Measurements from ENCODE around the gene FAM53B.

Gene FAM53B

DNA sequence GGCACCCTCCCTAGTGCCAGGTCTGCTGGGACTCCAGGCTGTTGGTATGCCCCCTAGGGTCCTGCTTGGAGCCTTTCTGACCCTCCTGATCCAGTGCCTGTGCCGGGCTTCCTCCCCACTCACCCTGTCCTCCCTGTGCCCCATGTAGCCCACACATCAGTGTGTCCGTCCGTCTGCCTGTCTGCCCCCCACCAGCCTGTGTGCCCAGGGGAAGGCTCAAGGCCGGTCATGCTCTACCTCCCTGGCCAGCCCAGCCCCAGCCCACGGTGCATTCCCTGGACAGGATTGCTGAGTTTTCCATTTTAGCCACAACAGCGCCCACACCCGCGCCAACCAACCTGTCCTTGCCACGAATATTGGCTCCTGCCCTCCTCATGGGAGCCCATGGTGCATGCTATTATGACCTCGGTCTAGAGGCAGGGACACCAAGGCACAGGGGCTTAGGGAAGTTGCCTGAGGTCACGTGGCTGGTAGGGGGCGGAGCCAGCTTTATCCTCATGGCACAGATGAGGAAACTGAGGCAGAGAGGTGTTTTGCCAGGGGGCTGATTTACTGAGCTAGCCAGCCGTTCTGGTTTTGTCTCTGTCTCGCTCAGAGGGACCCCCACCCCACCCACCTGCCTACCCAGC, 136.0 kb downstream of the FAM53B start:
- no peak overlapping the region for H3K4me2 ChIP-seq (ENCODE audit: low read length, poor library complexity, severe bottlenecking)
- H3K27ac ChIP-seq (ENCODE audit: low read length, poor library complexity, severe bottlenecking): no peak overlapping the region
- no peak overlapping the region for H3K4ac ChIP-seq (ENCODE audit: low read depth in 1 of 2, low read length in 2 of 2)
- no peak overlapping the region for H4K91ac ChIP-seq (ENCODE audit: low read length)
- H2BK15ac ChIP-seq (ENCODE audit: low read depth, poor library complexity, severe bottlenecking): no peak overlapping the region
- no peaks in the 10 kb centered on the region for H3K36me3 ChIP-seq (ENCODE audit: control insufficient read depth in 1 of 2, insufficient read depth in 2 of 2, low read depth in 1 of 2, low read length in 2 of 2)
- H3K9me3 ChIP-seq (ENCODE audit: control insufficient read depth, low read length): no peaks in the 10 kb centered on the region
- no peak for DNase-seq
- H2BK12ac ChIP-seq (ENCODE audit: low read length in 2 of 2): no peak overlapping the region
- no peak overlapping the region for H2AFZ ChIP-seq (ENCODE audit: low read depth, low read length)
- 94% methylated on average over 14 of the region's 14 CpGs for WGBS
- no peak overlapping the region for H3K9ac ChIP-seq (ENCODE audit: low read length)
- H3K4me3 ChIP-seq (ENCODE audit: insufficient read depth in 1 of 2, low read depth in 1 of 2, low read length in 2 of 2): no peak overlapping the region
- no peaks in the 10 kb centered on the region for H3K27me3 ChIP-seq (ENCODE audit: control insufficient read depth in 1 of 2, insufficient read depth in 1 of 2, low read length in 2 of 2)
- H3K18ac ChIP-seq (ENCODE audit: low read depth in 1 of 2, low read length in 2 of 2): no peak overlapping the region
- H2BK120ac ChIP-seq (ENCODE audit: low read depth, low read length): no peak overlapping the region
- H3K4me1 ChIP-seq (ENCODE audit: control insufficient read depth, insufficient read depth, low read depth, low read length): no peaks in the 10 kb centered on the region
- no peak overlapping the region for H3K23ac ChIP-seq (ENCODE audit: low read length in 2 of 2)
- no peak overlapping the region for H3K14ac ChIP-seq (ENCODE audit: low read length in 2 of 2)
- no peak overlapping the region for H2BK5ac ChIP-seq (ENCODE audit: low read depth, low read length, poor library complexity, severe bottlenecking)
- H4K8ac ChIP-seq (ENCODE audit: low read length): no peak overlapping the region
- no peak overlapping the region for H2AK5ac ChIP-seq (ENCODE audit: low read length, severe bottlenecking)
- H3K79me1 ChIP-seq (replicated peaks; ENCODE audit: low read length, poor library complexity, severe bottlenecking): no peaks in the 10 kb centered on the region

DNA sequence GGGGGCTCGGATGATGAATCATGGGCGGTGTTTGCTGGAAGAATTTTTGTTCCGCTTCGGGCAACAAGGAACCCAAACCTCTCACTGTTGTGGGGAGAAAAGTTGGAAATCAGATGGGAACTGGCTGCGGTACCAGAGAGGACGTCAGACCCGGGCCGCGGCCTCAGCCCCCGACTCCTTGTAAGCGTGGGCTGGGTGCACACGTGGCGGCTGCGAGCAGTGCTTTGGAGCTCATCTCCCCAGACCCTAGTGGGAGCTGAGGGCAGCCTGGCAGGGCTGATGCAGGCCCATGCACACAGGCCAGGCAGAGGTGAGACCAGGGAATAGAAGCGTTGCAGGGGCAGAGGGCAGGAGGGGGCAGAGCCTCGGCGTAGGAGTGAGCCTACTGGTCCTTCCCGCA, 136.5 kb downstream of the FAM53B start:
- 93% methylated on average over 18 of the region's 18 CpGs for WGBS
- no peaks in the 10 kb centered on the region for H3K79me1 ChIP-seq (replicated peaks; ENCODE audit: low read length, poor library complexity, severe bottlenecking)
- no peaks in the 10 kb centered on the region for H3K36me3 ChIP-seq (ENCODE audit: control insufficient read depth in 1 of 2, insufficient read depth in 2 of 2, low read depth in 1 of 2, low read length in 2 of 2)
- H2AFZ ChIP-seq (ENCODE audit: low read depth, low read length): no peak overlapping the region
- no peak overlapping the region for H3K18ac ChIP-seq (ENCODE audit: low read depth in 1 of 2, low read length in 2 of 2)
- H3K27me3 ChIP-seq (ENCODE audit: control insufficient read depth in 1 of 2, insufficient read depth in 1 of 2, low read length in 2 of 2): no peaks in the 10 kb centered on the region
- no peak overlapping the region for H3K4me3 ChIP-seq (ENCODE audit: insufficient read depth in 1 of 2, low read depth in 1 of 2, low read length in 2 of 2)
- H2AK5ac ChIP-seq (ENCODE audit: low read length, severe bottlenecking): no peak overlapping the region
- H4K91ac ChIP-seq (ENCODE audit: low read length): no peak overlapping the region
- H4K8ac ChIP-seq (ENCODE audit: low read length): no peak overlapping the region
- H3K4me2 ChIP-seq (ENCODE audit: low read length, poor library complexity, severe bottlenecking): no peak overlapping the region
- H3K23ac ChIP-seq (ENCODE audit: low read length in 2 of 2): no peak overlapping the region
- H3K4ac ChIP-seq (ENCODE audit: low read depth in 1 of 2, low read length in 2 of 2): no peak overlapping the region
- no peak overlapping the region for H2BK120ac ChIP-seq (ENCODE audit: low read depth, low read length)
- no peak overlapping the region for H3K27ac ChIP-seq (ENCODE audit: low read length, poor library complexity, severe bottlenecking)
- H3K9ac ChIP-seq (ENCODE audit: low read length): no peak overlapping the region
- no peak overlapping the region for H2BK15ac ChIP-seq (ENCODE audit: low read depth, poor library complexity, severe bottlenecking)
- H3K4me1 ChIP-seq (ENCODE audit: control insufficient read depth, insufficient read depth, low read depth, low read length): no peaks in the 10 kb centered on the region
- no peak for DNase-seq
- H3K14ac ChIP-seq (ENCODE audit: low read length in 2 of 2): no peak overlapping the region
- no peak overlapping the region for H2BK12ac ChIP-seq (ENCODE audit: low read length in 2 of 2)
- no peaks in the 10 kb centered on the region for H3K9me3 ChIP-seq (ENCODE audit: control insufficient read depth, low read length)
- H2BK5ac ChIP-seq (ENCODE audit: low read depth, low read length, poor library complexity, severe bottlenecking): no peak overlapping the region

GRCh38 chr10:124606822-124607221, 137.4 kb downstream of the FAM53B start:
- Histone ChIP-seq H2AK5ac (ENCODE audit: low read length, severe bottlenecking) (no peak overlapping the region), H3K4ac (ENCODE audit: low read depth in 1 of 2, low read length in 2 of 2) (no peak overlapping the region), H3K36me3 (ENCODE audit: control insufficient read depth in 1 of 2, insufficient read depth in 2 of 2, low read depth in 1 of 2, low read length in 2 of 2) (no peaks in the 10 kb centered on the region), H3K79me1 (replicated peaks; ENCODE audit: low read length, poor library complexity, severe bottlenecking) (no peaks in the 10 kb centered on the region), H3K9me3 (ENCODE audit: control insufficient read depth, low read length) (no peaks in the 10 kb centered on the region), H3K4me3 (ENCODE audit: insufficient read depth in 1 of 2, low read depth in 1 of 2, low read length in 2 of 2) (no peak overlapping the region), H3K9ac (ENCODE audit: low read length) (no peak overlapping the region), H3K18ac (ENCODE audit: low read depth in 1 of 2, low read length in 2 of 2) (no peak overlapping the region), H2BK5ac (ENCODE audit: low read depth, low read length, poor library complexity, severe bottlenecking) (no peak overlapping the region), H3K23ac (ENCODE audit: low read length in 2 of 2) (no peak overlapping the region), H3K14ac (ENCODE audit: low read length in 2 of 2) (peak overlapping the region in 1 of 2 experiments; percentile 26), H4K8ac (ENCODE audit: low read length) (no peak overlapping the region), H3K4me1 (ENCODE audit: control insufficient read depth, insufficient read depth, low read depth, low read length) (no peaks in the 10 kb centered on the region), H3K4me2 (ENCODE audit: low read length, poor library complexity, severe bottlenecking) (no peak overlapping the region), H2BK12ac (ENCODE audit: low read length in 2 of 2) (no peak overlapping the region), H3K27me3 (ENCODE audit: control insufficient read depth in 1 of 2, insufficient read depth in 1 of 2, low read length in 2 of 2) (no peaks in the 10 kb centered on the region), H2AFZ (ENCODE audit: low read depth, low read length) (no peak overlapping the region), H2BK15ac (ENCODE audit: low read depth, poor library complexity, severe bottlenecking) (no peak overlapping the region), H4K91ac (ENCODE audit: low read length) (no peak overlapping the region), H2BK120ac (ENCODE audit: low read depth, low read length) (no peak overlapping the region), H3K27ac (ENCODE audit: low read length, poor library complexity, severe bottlenecking) (no peak overlapping the region)
- no peak for DNase-seq
- WGBS: 32% methylated on average over 10 of the region's 10 CpGs

- DNase-seq: no peak
- 84% methylated on average over 29 of the region's 31 CpGs for WGBS
Observed at GRCh38 chr10:124605856-124606812, 138.0 kb downstream of the FAM53B start.

More at GRCh38 chr10:124605856-124606812, 138.0 kb downstream of the FAM53B start:
- Histone ChIP-seq H3K4ac (ENCODE audit: low read depth in 1 of 2, low read length in 2 of 2) (no peak overlapping the region), H3K79me1 (replicated peaks; ENCODE audit: low read length, poor library complexity, severe bottlenecking) (no peaks in the 10 kb centered on the region), H3K9me3 (ENCODE audit: control insufficient read depth, low read length) (no peaks in the 10 kb centered on the region), H3K9ac (ENCODE audit: low read length) (no peak overlapping the region), H3K14ac (ENCODE audit: low read length in 2 of 2) (peak overlapping the region in 1 of 2 experiments; percentile 26), H3K27me3 (ENCODE audit: control insufficient read depth in 1 of 2, insufficient read depth in 1 of 2, low read length in 2 of 2) (no peaks in the 10 kb centered on the region), H3K27ac (ENCODE audit: low read length, poor library complexity, severe bottlenecking) (no peak overlapping the region), H3K4me2 (ENCODE audit: low read length, poor library complexity, severe bottlenecking) (no peak overlapping the region), H3K36me3 (ENCODE audit: control insufficient read depth in 1 of 2, insufficient read depth in 2 of 2, low read depth in 1 of 2, low read length in 2 of 2) (no peaks in the 10 kb centered on the region), H3K23ac (ENCODE audit: low read length in 2 of 2) (no peak overlapping the region), H2BK15ac (ENCODE audit: low read depth, poor library complexity, severe bottlenecking) (no peak overlapping the region), H2AFZ (ENCODE audit: low read depth, low read length) (no peak overlapping the region), H3K4me1 (ENCODE audit: control insufficient read depth, insufficient read depth, low read depth, low read length) (no peaks in the 10 kb centered on the region), H2BK120ac (ENCODE audit: low read depth, low read length) (no peak overlapping the region), H4K91ac (ENCODE audit: low read length) (no peak overlapping the region), H2BK5ac (ENCODE audit: low read depth, low read length, poor library complexity, severe bottlenecking) (no peak overlapping the region), H2BK12ac (ENCODE audit: low read length in 2 of 2) (no peak overlapping the region), H2AK5ac (ENCODE audit: low read length, severe bottlenecking) (no peak overlapping the region), H3K18ac (ENCODE audit: low read depth in 1 of 2, low read length in 2 of 2) (no peak overlapping the region), H3K4me3 (ENCODE audit: insufficient read depth in 1 of 2, low read depth in 1 of 2, low read length in 2 of 2) (no peak overlapping the region), H4K8ac (ENCODE audit: low read length) (no peak overlapping the region)
